ENCODE results near the gene FUT7.
"Not testable (repeated sequence)": the region's sequence is repeated elsewhere in the genome, so short reads cannot be mapped to it uniquely, and the experiment has no call there.

FUT7 gene

DNA sequence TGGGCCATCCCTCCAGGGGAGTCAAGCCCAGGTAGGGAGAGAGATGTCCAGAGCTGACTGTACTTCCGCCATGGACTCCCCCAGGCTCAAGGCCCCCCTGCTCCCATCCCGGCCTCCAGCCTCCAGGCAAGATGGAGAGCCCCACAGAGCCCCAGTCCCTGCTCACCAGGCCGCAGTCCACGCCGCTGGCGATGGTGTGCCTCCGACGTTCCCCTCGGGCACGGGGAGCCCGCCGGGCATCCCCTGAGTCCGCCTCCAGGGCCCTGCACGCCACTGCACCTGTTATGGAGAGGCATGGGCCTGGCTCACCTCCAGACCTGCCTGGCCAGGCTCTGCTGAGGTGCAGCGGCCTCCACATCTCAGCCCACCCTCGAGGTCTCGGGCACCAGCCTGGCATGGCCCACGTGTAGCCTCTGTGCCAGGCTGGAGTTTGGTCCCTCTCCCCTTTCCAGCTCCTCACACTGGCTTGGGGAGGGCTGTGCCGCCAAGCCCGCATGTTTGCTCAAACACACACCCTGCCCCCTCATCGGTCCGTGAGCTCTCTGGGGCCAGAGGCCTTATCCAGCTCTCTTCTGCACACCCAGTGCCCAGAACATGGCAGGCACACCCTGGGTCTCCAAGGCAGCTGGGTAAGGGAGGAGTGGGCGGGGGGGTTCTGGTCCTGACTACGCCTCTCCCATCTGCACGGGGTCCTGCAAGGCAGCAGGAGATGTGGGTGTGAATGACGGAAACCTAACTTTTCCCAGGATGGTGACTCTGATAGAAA is 34.4 kb upstream of the FUT7 start:
- DNase-seq (ENCODE audit: low read depth in 1 of 2, low spot score in 1 of 2): no peak

DNA sequence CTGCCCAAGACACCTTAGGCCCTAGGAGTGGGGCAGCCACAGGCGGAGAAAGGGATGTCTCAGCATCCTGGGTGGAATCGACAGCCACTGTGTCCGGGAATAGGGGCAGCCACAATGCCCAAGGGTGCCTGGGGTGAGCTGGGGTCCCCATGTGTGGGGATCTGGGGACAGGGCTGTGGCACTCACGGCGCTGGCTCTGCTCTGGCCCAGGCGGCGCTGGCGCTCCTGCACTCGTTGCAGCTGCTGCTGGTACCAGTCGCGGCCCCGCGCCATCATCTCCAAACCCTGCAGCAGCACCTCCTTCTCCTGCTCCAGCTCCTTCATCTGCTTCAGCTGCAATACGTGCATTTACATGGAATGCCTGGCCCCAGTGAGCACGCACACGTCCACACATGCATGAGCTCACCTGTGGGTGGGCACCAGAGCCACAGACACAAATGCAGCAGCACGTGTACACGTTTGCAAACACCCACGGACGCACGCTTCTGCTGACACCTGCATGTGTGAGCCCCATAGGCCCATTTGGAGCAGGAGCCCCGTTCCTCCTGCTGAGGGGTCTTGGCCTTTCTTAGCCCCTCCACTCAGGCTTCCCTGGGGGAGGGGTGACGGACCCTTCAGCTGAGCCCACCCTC is 33.6 kb upstream of the FUT7 start:
- no peak for DNase-seq (ENCODE audit: low read depth in 1 of 2, low spot score in 1 of 2)

DNA sequence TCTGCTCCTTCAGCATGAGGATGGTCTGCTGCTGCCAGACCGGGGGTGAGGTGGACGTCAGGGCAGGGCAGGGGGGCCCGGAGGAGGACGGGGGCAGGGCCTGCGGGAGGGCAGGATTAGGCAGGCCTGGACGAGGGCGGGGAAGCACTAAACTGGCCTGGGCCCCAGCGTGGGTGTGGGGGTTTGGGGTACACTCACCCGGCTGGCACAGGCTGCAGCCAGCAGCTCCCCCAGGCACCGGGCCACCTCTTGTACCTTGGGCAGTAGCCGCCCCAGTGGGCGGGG is 32.9 kb upstream of the FUT7 start:
- DNase-seq (ENCODE audit: low read depth in 1 of 2, low spot score in 1 of 2): no peak

DNA sequence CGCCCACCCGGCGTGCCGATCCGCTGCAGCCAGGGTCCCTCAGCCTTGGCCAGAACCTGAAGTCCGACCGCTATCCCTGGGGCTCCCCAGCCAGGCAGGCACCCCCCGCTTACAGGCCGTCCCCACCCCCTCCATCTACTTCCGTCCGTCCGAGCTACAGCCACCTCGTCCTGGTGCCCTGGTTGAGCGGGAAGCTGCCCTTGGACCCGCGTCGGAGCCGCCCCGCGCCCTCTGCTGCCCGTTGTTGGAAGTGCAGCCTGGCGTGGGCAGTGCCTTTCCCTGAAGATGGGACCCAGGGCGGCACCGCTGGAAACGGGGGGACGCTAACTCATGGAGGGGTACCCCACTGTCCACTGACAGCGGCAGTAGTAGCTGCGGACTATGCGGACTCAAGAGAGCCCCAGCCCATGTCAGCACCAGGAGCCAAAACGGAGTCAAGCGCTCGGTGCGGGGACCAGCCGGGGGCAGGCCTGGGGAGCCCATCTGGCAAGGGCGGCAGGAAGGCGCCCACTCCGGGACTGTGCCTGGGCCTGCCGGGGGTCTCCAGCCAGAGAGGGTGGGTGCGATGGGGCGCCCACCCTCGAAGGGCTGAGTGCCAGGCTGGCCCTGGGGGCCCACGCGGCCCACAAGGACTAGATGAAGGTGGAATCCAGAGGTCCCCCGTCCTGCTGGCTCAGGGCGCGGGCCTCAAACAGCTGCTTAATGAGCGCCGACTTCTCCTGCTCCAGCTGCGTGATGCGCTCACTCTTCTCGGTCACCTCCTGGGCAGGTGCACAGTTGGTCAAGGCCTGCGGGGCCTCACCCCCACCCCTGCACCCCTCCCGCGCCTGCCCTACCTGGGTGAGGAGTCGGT is 32.4 kb upstream of the FUT7 start:
- peak; percentile 44 to 47 for DNase-seq (ENCODE audit: low read depth in 1 of 2, low spot score in 1 of 2)

DNA sequence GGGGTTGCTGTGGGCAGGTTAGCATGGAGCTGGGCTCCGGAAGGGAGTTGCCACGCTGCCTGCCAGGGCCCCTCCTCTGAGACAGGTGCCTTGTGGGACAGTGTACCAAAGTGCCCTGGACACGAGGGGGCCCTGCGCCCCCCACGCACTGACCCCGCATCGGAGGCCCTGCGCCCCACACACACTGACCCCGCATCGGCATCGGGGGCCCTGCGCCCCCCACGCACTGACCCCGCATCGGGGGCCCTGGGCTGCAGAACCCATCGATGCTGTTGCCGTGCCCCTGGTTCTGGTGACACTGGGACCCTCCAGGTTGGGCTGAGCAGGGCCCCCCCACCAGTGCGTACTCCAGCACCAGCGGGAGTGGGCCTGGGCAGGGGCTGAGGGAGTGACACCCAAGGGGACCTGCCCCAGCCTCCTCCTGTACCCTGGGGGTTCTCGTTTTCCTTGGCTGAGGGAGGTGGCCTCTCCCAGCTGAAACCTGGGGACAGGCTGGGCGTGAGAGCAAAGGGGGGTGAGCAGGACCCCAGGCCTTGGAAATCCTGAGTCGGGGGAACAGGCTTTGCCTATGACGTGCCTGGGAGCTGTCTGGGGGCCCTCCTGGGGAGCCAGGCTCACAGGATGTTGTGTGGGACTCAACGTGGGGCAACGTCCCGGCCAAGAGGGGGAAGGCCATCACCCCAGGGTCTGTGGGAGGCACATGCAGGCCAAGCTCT is 31.6 kb upstream of the FUT7 start:
- DNase-seq (ENCODE audit: low read depth in 1 of 2, low spot score in 1 of 2): no peak

DNA sequence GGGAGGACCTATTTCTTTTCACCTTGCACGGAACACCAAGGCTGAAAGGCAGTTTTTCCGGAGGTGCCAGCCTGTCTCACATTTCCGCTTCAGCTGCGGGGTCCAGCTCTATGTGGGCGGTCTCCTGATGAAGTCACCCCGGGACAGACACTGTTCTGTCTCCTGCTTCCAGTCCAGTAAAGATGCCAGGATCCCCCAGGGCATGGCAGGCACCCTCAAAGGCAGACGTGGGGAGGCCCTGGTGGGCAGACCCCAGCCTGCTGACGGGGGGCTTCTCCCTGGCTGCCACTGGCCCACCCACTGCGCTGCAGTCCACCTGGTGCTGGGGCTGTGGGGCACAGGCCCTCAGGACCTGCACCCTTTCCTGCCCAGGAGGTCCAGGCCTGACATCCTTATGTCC is 30.9 kb upstream of the FUT7 start:
- not testable (repeated sequence) for DNase-seq (ENCODE audit: low read depth in 1 of 2, low spot score in 1 of 2)

DNA sequence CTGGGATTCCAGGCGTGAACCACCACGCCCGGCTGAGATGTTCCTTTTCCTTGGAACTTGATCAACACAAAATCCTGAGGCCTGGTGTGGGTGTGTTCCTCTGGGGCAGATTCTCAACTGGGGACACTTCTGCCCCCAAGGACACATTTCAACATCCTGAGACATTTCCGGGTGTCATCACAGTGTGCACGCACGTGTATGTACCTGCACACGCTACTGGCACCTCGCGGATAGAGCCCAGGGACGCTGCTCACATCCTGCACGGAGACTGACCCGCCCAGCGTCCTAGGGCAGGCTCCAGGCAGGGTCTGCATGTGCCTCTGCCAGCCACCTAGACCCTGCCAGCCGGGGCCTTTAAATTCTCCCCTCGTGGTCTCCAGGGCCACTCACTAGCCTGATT is 30.5 kb upstream of the FUT7 start:
- DNase-seq (ENCODE audit: low read depth in 1 of 2, low spot score in 1 of 2): no peak

DNA sequence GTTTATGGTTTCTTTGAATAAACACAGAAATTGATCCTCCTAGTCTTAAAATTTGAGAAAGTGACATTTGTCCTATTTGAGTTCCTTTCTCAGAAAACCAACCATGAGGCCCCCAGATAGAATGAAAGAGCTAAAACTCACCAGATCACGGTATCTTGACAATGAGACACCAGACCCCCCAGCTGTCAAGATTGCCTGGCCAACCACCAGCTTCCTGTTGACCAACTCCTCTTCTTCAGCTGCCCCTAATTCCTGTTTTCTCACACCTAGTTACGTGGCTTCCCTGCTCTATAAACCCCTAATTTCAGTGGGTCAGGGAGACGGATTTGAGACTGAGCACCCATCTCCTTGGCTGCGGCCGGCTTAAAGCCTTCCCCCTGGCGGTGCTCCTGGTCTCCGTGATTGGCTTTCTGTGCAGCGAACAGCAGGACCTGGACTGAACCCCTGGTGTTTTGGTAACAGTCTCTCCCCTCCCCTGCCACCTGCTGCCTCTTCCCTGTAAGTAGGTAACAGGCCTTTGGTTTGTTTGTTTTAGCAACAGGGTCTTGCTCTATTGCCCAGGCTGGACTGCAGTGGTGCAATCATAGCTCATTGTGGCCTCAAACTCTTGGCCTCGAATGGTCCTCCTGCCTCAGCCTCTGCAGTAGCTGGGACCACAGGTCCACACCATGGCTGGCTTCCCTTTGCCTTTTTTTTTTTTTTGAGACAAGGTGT is 26.8 kb upstream of the FUT7 start:
- DNase-seq (ENCODE audit: low read depth in 1 of 2, low spot score in 1 of 2): no peak

DNA sequence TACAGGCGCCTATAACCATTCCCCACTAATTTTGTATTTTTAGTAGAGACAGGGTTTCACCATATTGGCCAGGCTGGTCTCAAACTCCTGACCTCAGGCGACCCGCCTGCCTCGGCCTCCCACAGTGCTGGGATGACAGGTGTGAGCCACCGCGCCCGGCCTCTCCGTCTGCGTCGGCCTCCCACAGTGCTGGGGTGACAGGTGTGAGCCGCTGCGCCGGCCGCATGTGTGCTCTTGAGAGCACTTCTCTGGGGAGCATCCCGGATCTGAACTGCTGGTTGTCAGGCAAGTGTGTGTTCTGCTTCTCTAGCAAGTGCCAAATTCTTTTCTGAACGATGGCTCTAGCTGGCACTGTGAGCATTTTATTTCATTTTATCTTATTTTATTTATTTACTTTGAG is 25.7 kb upstream of the FUT7 start:
- DNase-seq (ENCODE audit: low read depth in 1 of 2, low spot score in 1 of 2): no peak

DNA sequence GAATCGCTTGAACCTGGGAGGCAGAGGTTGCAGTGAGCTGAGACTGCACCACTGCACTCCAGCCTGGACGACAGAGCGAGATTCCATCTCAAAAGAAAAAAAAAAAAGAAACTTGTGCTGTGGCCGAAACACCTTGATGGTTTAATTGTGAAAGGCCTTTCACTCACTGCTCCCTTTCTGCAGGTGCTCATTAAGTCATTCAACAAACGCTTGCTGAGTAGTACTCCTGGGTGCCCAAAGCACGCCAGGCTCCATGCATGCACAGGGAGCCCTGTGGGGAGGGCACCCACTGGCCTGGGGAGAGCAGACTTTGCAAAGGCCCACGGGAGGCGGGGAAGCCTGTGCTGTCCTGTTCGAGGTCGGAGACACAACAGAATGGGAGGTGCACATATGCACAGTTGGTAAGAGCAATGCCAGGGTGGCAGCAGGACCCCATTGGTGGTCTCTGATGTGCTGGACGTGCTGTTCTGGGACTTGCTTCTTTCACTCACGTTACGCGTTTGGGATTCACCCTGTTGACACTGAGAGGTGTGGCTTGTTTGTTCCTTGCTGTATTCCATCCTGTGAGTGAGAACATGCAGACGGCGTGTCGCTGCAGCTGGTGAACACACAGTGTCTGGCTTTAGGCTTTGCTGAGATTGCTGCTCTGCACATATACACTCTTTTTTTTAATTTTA is 25.0 kb upstream of the FUT7 start:
- DNase-seq (ENCODE audit: low read depth in 1 of 2, low spot score in 1 of 2): no peak

DNA sequence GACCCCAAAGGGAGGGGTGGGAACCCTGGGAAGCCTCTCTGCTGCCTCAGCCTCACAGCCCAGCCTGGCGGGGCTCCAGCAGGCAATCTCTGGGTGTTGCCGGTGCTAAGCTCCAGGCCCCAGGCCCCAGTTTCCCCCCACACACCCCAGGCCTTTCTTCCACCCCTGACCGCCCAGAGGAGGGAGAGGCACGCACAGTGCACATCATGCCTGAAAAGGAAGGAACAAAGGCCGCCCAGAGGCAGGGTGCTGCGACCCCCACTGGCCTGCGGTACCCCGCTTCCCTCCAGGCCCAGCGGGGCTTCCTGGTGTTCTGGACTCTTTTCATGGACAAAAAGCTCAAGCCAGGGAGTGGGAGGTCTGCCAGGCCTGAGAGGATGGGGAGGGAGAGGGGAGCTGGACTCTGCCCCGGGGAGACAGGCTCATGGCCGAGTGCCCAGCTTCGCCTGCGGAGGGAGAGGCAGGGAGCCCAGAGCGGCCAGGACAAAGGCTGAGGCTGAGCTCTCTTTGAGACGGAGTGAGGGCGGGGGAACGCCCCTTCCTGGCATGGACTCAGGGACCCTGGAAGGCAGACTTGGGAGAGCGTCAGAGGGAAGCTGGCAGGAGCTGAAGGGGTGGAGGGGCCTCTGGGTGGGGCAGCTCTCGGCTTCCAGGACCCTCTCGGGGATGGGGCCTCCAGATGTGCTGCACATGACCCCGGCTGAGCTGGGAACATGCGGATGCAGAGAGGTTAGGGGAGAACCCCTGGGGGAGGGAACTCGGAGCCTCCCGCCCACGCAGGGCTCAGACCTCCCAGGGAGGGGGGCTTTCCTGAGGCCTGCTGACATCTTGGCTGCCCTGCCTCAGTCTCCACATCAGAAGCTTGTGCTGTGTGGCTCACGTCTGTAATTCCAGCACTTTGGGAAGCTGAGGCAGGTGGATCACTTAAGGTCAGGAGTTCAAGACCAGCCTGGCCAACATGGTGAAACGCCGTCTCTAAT is 23.8 kb upstream of the FUT7 start:
- no peak for DNase-seq (ENCODE audit: low read depth in 1 of 2, low spot score in 1 of 2)

DNA sequence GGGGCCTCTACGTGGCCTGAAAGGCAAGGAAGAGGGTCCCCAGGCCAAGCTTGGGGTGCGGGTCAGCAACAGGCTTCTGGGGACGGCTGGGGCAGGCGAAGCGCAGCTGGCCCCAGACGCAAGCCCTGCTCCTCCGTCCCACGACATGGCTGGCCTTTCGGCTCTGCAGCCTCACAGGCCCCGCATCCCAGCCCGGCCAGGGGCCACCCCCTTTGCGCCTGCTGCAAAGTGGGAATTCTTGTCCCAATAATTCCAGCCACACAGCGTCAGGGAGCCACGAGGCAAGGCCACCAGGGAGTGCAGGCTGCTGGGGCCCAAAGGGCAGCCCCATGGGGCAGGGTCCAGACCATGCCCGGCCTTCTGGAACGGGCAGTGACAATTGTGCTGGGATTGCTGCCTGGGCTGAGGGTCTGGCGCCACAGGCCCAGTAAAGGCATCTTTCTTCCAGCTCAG is 23.1 kb upstream of the FUT7 start:
- no peak for DNase-seq (ENCODE audit: low read depth in 1 of 2, low spot score in 1 of 2)

DNA sequence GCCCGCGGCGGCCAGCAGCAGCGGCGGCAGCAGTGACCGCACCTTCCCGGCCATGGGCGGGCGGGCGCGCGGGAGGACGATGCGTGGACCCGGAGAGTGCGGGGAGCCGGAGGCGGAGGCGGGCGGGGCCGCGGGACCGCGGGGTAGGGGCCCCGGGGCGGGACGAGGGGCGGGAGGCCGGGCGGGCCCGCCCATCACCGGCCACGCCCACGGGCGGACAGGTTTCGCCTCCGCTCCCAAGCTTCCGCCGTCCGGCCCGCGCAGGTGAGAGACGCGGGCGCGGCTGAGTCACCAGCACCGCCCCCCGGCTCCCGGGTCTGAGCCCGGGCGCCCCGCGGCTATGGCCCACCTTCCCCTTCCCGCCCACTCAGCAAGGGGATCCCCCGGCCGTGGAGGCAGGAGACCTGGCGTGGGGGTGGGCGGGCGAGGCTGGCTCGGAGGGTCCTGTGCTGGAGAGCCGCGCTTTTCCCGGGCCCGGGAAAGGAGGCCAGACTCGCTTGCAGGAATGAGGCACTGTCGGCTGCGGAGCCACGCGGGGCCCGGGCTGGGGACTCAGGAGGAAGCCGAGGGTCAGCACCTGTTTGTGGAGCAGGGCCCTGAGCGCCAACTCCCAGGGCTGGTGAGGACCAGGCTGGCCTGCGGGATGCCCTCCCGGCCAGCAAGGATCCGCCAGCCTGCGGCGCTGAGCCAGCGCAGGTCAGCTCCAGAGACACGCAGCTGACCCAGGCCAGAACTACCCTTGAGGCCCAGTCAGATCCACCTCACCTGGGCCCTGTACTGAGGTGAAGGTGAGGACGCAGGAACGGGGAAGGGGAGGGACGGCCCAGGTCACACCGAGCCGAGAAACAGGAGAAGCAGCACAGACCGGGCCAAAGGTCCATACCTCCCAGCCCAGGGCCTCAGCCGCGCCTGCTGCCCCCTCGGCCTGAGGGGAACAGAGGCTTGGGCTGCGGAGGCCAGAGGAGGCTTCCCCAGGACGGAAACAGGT is 22.4 kb upstream of the FUT7 start, which contains the start of gene ENTPD2:
Gene ENTPD2, minus strand, starts transcription at position 118 of the 988 bp plus-strand sequence. Its CDS starts 64 bp downstream, at position 54.
- DNase-seq (ENCODE audit: low read depth in 1 of 2, low spot score in 1 of 2): no peak

DNA sequence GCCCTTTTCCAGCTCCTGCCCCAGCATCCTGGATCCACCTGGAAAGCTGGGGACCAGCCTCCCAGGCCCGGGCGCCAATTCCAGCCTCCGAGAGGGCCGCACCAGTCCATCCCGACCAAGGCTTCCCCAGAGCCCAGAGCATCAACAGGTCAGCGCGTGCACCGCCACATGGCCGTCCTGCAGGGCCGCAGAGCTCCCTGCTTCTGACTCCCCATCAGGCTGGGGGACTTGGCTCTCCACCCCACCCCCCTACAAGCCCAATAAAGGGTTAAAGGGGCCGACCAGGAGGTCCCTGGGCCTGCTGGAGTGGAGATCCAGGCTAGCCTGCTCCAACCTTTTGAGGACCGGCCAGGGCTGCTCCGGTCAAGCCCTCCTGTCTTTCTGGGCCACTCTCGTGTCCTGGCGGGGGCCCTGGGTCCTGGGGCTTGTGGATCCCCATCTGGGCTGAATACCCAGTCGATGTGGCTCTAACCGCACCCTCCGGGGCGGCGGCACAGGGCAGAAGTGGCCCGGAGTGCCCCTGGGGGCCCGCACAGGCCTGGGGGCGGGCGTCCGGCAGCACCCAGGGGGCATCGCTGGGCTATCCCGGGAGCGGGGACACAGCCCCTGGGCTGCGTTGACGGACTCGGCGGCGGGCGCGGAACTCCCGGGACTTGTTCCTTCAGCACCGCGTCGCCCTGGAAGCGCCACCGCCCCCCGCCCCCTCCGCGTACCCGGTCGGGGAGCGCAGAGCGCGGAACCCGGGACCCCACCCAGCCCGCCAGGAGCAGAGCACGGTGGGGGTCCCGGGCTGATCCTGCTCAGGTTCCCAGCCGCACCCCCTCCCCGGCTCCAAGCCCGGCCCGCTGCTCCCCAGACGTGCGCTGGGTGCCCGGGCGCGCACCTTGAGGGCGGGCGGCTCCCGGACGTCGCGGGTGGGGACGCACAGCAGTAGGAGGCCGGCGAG is 21.4 kb upstream of the FUT7 start:
- DNase-seq (ENCODE audit: low read depth in 1 of 2, low spot score in 1 of 2): no peak

DNA sequence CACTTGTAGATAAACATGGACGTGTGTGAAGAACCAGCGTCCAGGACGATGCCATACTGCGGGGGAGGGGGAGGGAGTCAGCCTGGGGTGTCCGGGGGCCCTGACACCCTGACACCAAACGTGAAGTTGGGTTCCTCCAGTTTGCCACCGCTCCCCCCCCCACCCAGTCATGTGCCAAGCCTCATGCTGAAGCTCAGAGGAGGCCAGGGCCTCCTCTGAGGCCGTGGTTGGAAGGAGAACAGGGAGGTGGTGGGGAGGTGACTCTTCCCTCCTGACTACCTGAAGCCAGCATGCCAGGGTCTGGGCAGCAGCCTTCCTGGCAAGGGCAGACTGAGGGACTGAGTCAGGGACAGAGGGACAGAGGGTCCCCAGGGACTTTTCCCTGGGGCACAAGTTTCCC is 20.4 kb upstream of the FUT7 start:
- DNase-seq (ENCODE audit: low read depth in 1 of 2, low spot score in 1 of 2): no peak

DNA sequence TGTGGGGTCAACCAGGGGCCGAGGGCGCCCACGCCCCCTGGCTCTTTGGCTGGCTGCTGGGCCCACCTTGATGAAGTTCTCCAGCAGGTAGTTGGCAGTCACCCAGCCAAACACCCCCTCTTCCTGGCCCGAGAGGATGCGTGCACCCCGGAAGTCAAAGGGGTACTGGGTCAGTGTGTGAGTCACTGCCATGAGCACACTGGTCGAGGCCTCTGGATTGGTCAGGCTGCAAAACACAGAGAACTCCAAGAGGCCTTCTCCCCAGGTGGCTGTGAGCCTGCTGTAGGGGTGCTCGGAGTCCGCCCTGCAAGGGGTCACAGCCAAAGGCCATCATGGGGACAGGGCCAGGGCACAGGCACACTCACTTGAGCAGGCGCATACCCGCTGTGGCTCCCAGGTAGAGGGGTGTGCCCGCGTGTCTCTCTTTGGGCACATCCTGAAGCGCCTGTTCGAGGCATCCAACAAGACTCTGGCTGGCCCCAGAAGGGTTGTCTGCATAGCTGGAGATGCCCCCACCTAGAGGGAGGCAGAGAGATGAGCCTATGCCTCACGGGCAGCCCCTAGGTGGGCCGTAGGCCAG is 19.3 kb upstream of the FUT7 start:
- DNase-seq (ENCODE audit: low read depth in 1 of 2, low spot score in 1 of 2): no peak
